ENCODE measurements around the gene MYCBP2.

The MYCBP2 gene

GRCh38 chr13:77084755-77085154 lies 242.1 kb downstream of the MYCBP2 start:
- no peak for DNase-seq

GRCh38 chr13:77079902-77080413 lies 246.9 kb downstream of the MYCBP2 start:
- DNase-seq: no peak

- DNase-seq: no peak
These were observed 259.4 kb downstream of the MYCBP2 start for GRCh38 chr13:77067519-77067918.

- no peak for DNase-seq
These were observed 261.3 kb downstream of the MYCBP2 start for GRCh38 chr13:77065461-77066147.

GRCh38 chr13:77062097-77062496 lies 264.8 kb downstream of the MYCBP2 start:
- no peak for DNase-seq

GRCh38 chr13:77061362-77061761 lies 265.5 kb downstream of the MYCBP2 start:
- DNase-seq: no peak

GRCh38 chr13:77056886-77057285 lies 270.0 kb downstream of the MYCBP2 start:
- DNase-seq: no peak

GRCh38 chr13:77056382-77056781 lies 270.5 kb downstream of the MYCBP2 start:
- no peak for DNase-seq

- no peak for DNase-seq
These were observed 271.7 kb downstream of the MYCBP2 start for GRCh38 chr13:77055158-77055557.

GRCh38 chr13:77053192-77053591 lies 273.7 kb downstream of the MYCBP2 start:
- no peak for DNase-seq

GRCh38 chr13:77048681-77049080 lies 278.2 kb downstream of the MYCBP2 start:
- DNase-seq: no peak

GRCh38 chr13:77047649-77048343 lies 279.1 kb downstream of the MYCBP2 start:
- DNase-seq: no peak

GRCh38 chr13:77042566-77043177 lies 284.2 kb downstream of the MYCBP2 start:
- no peak for DNase-seq

- DNase-seq: no peak
These were observed 286.1 kb downstream of the MYCBP2 start for GRCh38 chr13:77040835-77041234.

- no peak for DNase-seq
These were observed 286.8 kb downstream of the MYCBP2 start for GRCh38 chr13:77040076-77040475.

GRCh38 chr13:77038907-77039480 lies 287.9 kb downstream of the MYCBP2 start:
- DNase-seq: no peak

- no peak for DNase-seq
These were observed 290.6 kb downstream of the MYCBP2 start for GRCh38 chr13:77036279-77036678.

- DNase-seq: no peak
These were observed 292.0 kb downstream of the MYCBP2 start for GRCh38 chr13:77034881-77035280.

- DNase-seq: no peak
These were observed 293.1 kb downstream of the MYCBP2 start for GRCh38 chr13:77033717-77034302.

- no peak for DNase-seq
These were observed 295.1 kb downstream of the MYCBP2 start for GRCh38 chr13:77031656-77032243.

GRCh38 chr13:77029436-77029835 lies 297.5 kb downstream of the MYCBP2 start:
- DNase-seq: no peak

- DNase-seq: no peak
These were observed 298.7 kb downstream of the MYCBP2 start for GRCh38 chr13:77028202-77028601.
